ENCODE data around the gene ABLIM1.

Gene ABLIM1

DNA sequence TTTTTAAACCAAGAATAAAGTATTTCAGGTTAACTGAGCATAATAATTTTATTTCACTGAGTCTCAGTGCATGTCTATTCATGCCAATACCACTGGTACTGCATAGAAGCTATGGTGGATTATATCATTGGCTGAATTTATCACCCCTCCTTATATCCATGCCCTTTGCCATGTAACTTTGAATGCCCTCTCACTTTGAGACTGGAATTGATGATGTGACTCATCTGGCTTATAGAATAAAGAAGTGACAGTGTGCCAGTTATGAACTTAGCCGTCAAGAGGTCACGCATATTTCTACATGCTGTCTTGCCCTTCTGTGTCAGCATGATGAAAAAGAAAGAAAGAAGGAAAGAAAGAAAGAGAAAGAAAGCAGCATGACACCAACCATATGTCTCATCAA lies 20.7 kb upstream of the ABLIM1 start:
- ATAC-seq: peak in 1 of 2 donors; percentile 17

DNA sequence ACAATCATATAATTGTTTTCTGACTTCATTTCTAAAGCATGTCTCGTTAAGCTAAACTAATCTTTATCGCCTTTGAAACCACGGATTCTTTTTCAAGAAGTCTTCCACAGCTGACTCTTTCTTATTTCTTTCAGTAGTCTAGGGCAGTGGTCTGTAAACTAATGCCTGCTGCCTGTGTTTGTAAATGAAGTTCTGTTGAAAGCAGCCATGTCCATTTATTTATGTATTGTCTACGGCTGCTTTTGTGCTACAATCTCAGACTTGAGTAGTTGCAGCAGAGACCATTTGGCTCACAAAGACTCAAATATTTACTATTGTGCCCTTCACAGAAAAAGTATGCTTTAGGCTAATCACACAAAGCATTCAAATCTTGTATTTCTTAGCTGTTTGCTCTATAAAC lies 20.3 kb upstream of the ABLIM1 start:
- no peak for ATAC-seq

GRCh38 chr10:114674346-114674745 lies 16.3 kb upstream of the ABLIM1 start:
- ATAC-seq: no peak

- ATAC-seq: no peak
Measured at GRCh38 chr10:114669648-114670047, 11.6 kb upstream of the ABLIM1 start.

- no peak for ATAC-seq
Measured at GRCh38 chr10:114668375-114669080, 10.5 kb upstream of the ABLIM1 start.

GRCh38 chr10:114665873-114666272 lies 7.8 kb upstream of the ABLIM1 start:
- ATAC-seq: no peak

GRCh38 chr10:114665406-114665805 lies 7.3 kb upstream of the ABLIM1 start:
- no peak for ATAC-seq

DNA sequence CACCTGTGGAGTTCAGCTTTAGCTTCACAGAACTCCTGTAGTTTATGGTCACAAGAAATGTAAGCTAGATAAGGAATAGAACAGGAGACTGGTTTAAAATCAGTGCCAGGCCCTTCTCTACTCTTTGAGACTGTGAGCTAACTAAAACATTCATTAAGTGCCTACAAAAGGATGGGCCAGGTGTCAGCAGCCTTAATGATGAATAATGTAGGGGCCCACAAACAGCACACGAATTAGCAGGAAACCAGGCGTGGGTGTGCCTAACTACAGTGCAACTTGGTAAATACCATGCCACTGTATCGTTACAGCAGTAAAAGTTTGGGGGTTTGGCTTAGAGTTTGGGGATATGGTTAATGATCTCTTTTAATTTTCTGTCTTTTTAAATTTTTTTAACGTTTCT lies 6.1 kb upstream of the ABLIM1 start:
- ATAC-seq: no peak

DNA sequence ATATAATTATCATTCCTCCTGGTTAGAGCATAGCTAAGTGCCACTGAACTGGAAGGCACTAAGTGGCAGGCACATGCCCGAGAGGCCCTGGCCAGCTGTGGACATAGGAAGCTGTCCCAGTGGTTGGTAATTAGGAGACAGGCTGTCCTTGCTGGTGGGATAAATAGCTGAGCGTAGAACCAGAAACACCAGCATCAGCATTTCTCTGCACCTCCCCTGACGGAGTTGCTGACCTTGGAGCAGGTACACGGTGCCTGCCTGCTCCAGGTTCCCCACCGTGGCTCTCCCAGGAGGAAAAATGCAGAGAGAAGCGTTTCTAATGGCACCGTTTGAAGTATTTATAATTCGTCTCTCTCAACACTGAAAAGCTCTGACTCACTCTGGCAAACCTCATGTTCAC lies 5.6 kb upstream of the ABLIM1 start:
- no peak for ATAC-seq

DNA sequence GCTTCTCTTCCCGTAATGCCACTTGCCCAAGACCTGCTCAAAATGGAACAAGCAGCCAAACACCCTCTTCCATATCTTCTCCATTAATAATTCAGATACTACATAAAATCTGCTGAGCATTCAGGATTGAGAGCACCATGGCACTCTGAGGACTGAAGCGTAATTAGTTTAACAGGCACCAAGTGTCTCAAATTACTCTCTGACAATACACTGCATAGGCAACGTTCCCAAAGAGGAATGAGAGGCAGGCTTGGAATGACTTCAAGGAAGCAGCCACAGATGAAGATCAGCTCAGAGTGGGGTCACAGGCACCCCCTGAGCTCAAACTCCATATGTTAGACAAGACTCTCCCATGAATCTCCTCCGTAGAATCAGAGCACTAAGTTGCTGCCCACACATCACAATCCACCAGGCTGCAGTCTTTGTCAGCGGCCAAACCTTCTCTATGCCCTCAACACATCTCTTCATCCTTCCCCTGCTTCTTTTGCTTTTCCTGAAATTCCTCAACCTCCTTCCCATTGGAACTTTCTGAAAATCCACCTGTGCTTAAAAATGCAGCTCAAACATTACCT lies 4.7 kb upstream of the ABLIM1 start:
- no peak for ATAC-seq

GRCh38 chr10:114661212-114661880 lies 3.3 kb upstream of the ABLIM1 start:
- ATAC-seq: no peak

DNA sequence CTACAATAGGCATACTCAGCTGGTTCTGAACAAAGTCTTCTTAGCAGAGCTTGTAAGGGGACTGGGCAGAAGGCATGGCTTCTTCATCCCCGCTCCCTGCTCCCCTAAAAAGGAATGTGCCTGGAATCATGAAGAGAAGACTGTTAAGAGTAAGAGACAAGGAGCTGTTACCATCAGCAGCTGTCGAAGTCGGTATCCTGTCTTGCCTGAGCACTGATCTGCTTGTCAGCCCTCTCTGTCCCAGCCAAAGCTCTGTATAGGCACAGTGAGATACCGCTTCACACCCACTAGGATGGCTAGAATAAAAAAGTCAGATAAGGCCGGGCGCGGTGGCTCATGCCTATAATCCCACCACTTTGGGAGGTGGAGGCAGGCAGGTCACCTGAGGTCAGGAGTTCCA lies 2.4 kb downstream of the ABLIM1 start:
- ATAC-seq: no peak

DNA sequence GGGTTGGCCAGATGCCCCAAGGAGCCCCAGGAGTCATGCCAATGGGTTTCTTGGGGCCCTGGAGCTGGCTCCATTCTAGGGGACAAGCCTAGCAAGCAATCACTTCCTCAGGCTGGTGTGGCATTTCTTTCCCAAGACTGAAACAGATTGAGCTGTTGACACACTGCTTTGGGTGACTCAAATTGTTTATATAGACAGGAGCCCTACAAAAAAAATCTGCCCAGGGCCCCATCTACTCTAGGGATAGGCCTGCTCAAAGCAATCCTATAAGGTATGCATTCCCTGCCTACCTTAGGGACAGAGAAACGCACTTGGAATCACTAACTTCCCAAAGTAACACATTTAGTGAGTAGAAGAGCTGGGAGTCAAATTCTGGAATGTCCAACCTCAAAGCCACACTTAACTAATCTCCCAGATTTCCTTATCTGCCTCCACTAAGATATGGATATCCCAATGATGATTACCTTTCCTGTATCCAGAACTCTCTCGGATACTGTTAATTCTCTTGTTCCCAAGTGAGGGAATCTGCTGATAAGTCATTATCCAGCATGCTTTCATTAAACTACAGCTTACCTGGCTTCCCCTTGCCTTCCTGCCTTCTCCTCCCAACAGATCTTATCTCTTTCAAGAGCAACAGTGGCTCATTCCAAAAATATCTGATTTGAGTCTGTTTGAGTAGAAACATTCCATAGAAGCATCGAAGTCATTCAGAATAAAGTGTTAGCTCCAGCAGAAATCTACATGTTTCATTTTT lies 3.1 kb downstream of the ABLIM1 start:
- ATAC-seq: no peak

DNA sequence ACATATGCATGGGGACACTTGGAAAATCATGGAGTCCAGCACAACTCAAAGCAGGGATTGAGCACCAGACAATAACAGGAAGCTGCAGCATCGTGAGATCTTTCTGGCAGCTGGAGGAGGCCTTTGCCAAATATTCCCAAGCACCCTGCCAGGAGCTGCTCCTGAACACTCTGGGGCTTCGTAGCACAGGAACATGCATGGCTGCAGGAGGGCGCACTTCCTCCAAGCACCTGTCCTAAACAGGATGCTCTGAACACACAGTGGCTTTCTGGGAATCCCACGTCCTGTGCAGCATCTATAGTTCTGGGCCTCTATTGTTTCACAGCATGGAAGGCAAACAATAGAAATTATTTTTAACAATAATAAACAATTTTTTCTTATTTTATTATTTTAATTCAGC lies 4.1 kb downstream of the ABLIM1 start:
- no peak for ATAC-seq

- ATAC-seq: no peak
Measured at GRCh38 chr10:114652402-114653368, 5.4 kb downstream of the ABLIM1 start.

DNA sequence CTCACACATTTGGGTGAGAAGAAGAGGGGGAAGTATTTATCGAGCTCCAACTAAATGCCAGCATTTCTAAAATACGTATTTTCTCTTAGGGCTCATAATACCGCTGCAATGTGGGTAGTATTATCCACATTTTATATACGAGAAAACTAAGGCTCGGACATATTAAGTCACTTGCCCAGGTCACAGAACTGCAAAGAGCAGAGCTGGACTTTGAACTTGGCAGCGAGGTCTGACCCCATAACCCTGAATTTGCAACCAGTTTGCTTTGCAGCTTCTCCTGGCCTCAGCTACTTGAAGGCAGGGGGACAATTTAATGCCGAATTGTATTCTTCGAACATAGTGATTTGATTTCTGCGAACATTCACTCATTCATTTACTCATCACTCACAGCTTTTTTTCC lies 7.2 kb downstream of the ABLIM1 start:
- ATAC-seq: no peak

DNA sequence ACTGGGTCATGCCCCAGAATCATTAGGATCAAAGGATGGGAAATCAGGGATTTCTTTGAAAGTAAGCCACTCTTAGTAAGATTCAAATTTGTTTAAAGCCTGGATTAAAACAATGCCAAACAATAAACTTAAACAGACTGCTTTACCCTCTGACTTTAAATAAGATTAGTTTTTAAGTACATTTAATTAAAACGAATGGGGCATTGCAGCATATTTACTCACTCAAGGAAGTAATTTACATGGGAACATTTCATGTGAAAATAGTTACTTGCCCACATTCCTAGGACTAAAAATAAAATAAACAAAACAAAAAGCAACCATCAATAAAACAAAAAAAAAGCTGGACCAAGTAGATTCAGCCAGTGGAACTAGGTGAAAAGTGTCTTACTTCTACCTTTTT lies 7.8 kb downstream of the ABLIM1 start:
- no peak for ATAC-seq

GRCh38 chr10:114649217-114649903 lies 8.7 kb downstream of the ABLIM1 start:
- ATAC-seq: no peak

- ATAC-seq: no peak
Measured at GRCh38 chr10:114648368-114648767, 9.7 kb downstream of the ABLIM1 start.

- ATAC-seq: no peak
Measured at GRCh38 chr10:114647545-114648138, 10.4 kb downstream of the ABLIM1 start.

DNA sequence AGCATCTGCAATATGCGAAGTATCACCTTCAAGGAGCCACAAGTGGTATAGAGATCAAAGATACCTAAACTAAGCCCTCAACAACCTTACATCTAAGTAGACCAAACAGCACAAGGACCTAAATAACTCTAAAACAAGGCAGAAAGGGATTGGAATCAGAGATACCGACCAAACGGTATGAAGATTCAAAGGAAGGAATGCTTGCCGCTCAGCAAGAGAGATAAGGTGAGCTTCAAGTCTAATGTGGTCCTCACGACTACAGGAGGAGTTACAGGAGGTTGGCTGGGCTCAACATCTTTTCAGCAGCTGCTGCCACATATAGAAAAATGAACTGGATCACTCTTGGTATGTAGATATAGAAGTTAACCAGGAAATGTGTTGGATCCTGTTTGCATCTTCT lies 11.6 kb downstream of the ABLIM1 start:
- ATAC-seq: no peak
